ENCODE data around the gene FURIN.

DNA sequence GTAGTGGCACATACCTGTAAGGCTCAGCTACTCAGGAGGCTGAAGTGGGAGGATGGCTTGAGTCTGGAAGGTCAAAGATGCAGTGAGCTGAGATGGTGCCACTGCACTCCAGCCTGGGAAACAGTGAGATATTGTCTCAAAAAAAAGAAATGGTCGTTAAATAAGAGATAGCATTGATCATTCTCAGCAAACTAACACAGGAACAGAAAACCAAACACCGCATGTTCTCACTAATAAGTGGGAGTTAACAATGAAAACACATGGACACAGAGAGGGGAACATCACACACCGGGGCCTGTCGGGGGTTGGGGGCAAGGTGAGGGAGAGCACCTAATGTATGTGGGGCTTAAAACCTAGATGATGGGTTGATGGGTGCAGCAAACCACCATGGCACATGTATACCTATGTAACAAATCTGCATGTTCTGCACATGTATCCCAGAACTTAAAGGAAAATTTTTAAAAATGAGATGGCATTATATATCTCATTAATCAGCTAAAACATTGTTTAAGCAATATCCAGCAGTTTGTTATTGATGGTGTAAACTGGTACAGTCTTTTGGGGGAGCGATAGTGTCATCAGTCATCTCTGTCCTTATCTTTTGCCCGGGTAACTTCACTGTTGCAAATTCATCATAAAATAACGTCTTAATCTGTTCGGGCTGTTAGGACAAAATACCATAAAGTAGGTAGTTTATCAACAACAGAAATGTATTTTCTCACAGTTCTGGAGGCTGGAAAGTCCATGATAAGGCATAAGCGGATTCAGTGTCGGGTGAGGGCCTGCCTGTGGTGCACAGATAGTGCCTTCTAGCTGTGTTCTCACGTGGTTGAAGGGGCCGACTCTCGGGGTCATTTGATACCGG, 33.0 kb downstream of the FURIN start:
- TF ChIP-seq GATA2 (IDR thresholded peaks at IDR 0.05; ENCODE audit: low read depth, low read length) (no peak), GATA3 (IDR thresholded peaks at IDR 0.05; ENCODE audit: low read depth, low read length) (no peak)

All from SH-SY5Y (cell line).